GM12864 (cell line): ENCODE results near the gene BTBD2.

Experiments
- DNase-seq: peaks from one replicate; pipeline ENCODE4 v3.0.0-alpha.2; 2011; ENCODE audit warnings: low read depth
- H3K4me3 ChIP-seq: 2 replicates; pipeline ENCODE4 v1.5.1; 2011; ENCODE audit warnings: mild to moderate bottlenecking, low read depth, low read length, control low read depth
- CTCF ChIP-seq: IDR thresholded peaks from 2 replicates; pipeline ENCODE4 v1.5.1; 2011; ENCODE audit warnings: low read depth, mild to moderate bottlenecking, moderate library complexity, low read length, control low read depth, inconsistent platforms; ENCODE audit errors: missing control alignments

BTBD2 gene

GRCh38 chr19:1949304-1950101 lies 66.0 kb downstream of the BTBD2 start:
- no peak for TF ChIP-seq CTCF
- no peak for DNase-seq
- H3K4me3 ChIP-seq, result no peak overlapping the region

- no peak for DNase-seq
- H3K4me3 ChIP-seq, result no peak overlapping the region
- TF ChIP-seq CTCF, result no peak
These were observed 67.8 kb downstream of the BTBD2 start for GRCh38 chr19:1947651-1948209.

GRCh38 chr19:1945899-1946298 lies 69.6 kb downstream of the BTBD2 start:
- peak; percentile 48 for TF ChIP-seq CTCF
- no peak for DNase-seq
- H3K4me3 ChIP-seq, result no peak overlapping the region

GRCh38 chr19:1944916-1945561 lies 70.5 kb downstream of the BTBD2 start:
- no peak for DNase-seq
- TF ChIP-seq CTCF, result no peak

GRCh38 chr19:1944088-1944915 lies 71.2 kb downstream of the BTBD2 start:
- no peak for DNase-seq
- TF ChIP-seq CTCF, result no peak
- no peak overlapping the region for H3K4me3 ChIP-seq

More at GRCh38 chr19:1944916-1945561, 70.5 kb downstream of the BTBD2 start:
- no peak overlapping the region for H3K4me3 ChIP-seq

- DNase-seq, result no peak
- peak overlapping the region; percentile 82 for H3K4me3 ChIP-seq
- TF ChIP-seq CTCF, result no peak
These were observed 71.8 kb downstream of the BTBD2 start for GRCh38 chr19:1943661-1944087.
